Sigmoid colon (tissue), 7 donors: ENCODE results near the gene TNRC18. TPM values are rescaled to one million over a fixed set of nuclear protein-coding genes. Genes with fewer than 3 reads are reported as not detected.

Experiments
- DNase-seq: peaks from one replicate; pipeline ENCODE4 v3.0.0-alpha.2; 2019
- H3K27ac ChIP-seq, 4 donors: fragments of 200-600 bp; sonication (generic); one replicate each; pipeline ENCODE4 v1.5.1; 2016 to 2019; ENCODE audit warnings: mild to moderate bottlenecking in 1 of 4
- H3K27me3 ChIP-seq, 3 donors: fragments of 200-600 bp; sonication (generic); one replicate each; pipeline ENCODE4 v1.5.1; 2019; ENCODE audit warnings: mild to moderate bottlenecking in 1 of 3
- H3K36me3 ChIP-seq, 4 donors: fragments of 200-600 bp; sonication (generic); one replicate each; pipeline ENCODE4 v1.5.1; 2016 to 2019
- H3K4me1 ChIP-seq, 4 donors: fragments of 200-600 bp; sonication (generic); one replicate each; pipeline ENCODE4 v1.5.1; 2017 to 2019
- H3K4me3 ChIP-seq, 4 donors: fragments of 200-600 bp; sonication (generic); one replicate each; pipeline ENCODE4 v1.5.1; 2017 to 2019; ENCODE audit warnings: mild to moderate bottlenecking in 2 of 4, moderate library complexity in 1 of 4
- H3K9me3 ChIP-seq, 4 donors: fragments of 200-600 bp in 3 of 4; sonication (generic) in 3 of 4; one replicate each; pipeline versions ENCODE4 v1.5.1 to v1.6.1; 2013 to 2019
- EP300 ChIP-seq, 4 donors: sonication (generic); formaldehyde crosslinking; IDR thresholded peaks; one replicate each; pipeline ENCODE4 v1.6.1; 2017; ENCODE audit warnings: antibody characterized with exemption in 4 of 4
- POLR2A ChIP-seq, 2 donors: fragments of 450-650 bp; IDR thresholded peaks; one replicate each; pipeline ENCODE4 v1.6.1; 2016; ENCODE audit warnings: antibody characterized with exemption in 2 of 2, mild to moderate bottlenecking in 2 of 2, moderate library complexity in 2 of 2
- POLR2AphosphoS5 ChIP-seq, 4 donors: sonication (generic); formaldehyde crosslinking; IDR thresholded peaks; one replicate each; pipeline ENCODE4 v1.6.1; 2017; ENCODE audit warnings: antibody characterized with exemption in 4 of 4
- WGBS, 2 donors: extraction: QIAGEN DNeasy Blood & Tissue Kit; methylation state at CpG; one replicate each; pipeline ENCODE4 v1.1.7; 2013; 5-methylcytosine and 5-hydroxymethylcytosine counted together
- intact Hi-C: fragments of 100-400 bp; cut with DNase I; formaldehyde crosslinking; loops from one replicate; pipeline ENCODE4 v1.15.1; 2023
- polyA plus RNA-seq, 3 donors: library from polyadenylated mRNA; stranded (reverse); fragments of 200-250 nt; gene quantifications; one replicate each; pipeline ENCODE4 v1.2.3, GENCODE V29; 2013
- total RNA-seq, 4 donors: library from RNA; depleted of rRNA; stranded (reverse); fragments of >200 nt; gene quantifications; one replicate each; pipeline ENCODE4 v1.1.0, GENCODE V29; 2016
- TF ChIP-seq, protein P1 (sequence below), 4 experiments: fragments of 450-650 bp in 3 of 4; fragments of 200-600 bp in 1 of 4; IDR thresholded peaks; one replicate each; pipeline ENCODE4 v1.5.1; 2016 to 2019; ENCODE audit warnings: antibody characterized with exemption in 4 of 4, mild to moderate bottlenecking in 3 of 4, moderate library complexity in 2 of 4
- donor health status: healthy with polysubstance abuse.
- donor health status: Bipolar disorder and iron deficiency.
- donor health status: healthy.

Gene TNRC18
- total and polyA plus RNA-seq, 7 donors, result 12.6 to 187 (median 44.9) TPM

DNA sequence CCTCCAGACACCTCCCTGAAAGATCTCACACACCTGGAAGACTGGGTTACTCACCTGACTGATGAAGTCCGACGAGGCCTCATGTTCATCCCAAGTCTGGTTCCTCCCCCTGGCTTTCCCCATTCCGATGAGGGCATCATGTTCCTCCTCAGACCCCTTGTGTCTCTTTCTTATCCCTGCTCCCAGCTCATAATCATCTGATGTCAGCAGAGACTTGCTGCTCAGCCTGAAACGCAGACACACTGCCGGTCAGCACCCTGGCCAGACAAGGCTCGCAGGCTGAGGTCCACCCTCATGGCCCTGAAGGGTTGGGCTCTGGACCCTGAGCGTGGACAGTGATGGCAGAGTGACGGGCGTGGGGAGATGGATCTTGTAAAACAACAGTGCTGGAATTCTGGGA is 64.3 kb downstream of the TNRC18 start:
- peak overlapping the region; percentile 20 to 85 (median 78) for H3K27ac ChIP-seq
- H3K4me3 ChIP-seq, result no peak overlapping the region
- peaks cover 0 to 85% (median 77%) of the 10 kb centered on the region in 4 donors for H3K4me1 ChIP-seq
- intact Hi-C loops, result loop anchor here (5.0 to 10.0 kb wide), 3 partner anchors 38 to 335 kb away; no protein-coding TSS in a partner anchor
- WGBS, 2 donors, result 85 to 88% methylated on average over 9 of the region's 9 CpGs
- no peaks in the 10 kb centered on the region for H3K9me3 ChIP-seq
- peaks cover 26 to 84% (median 58%) of the 10 kb centered on the region in 4 donors for H3K36me3 ChIP-seq
- no peak for TF ChIP-seq POLR2AphosphoS5 (IDR thresholded peaks at IDR 0.05)
- TF ChIP-seq EP300 (IDR thresholded peaks at IDR 0.05), result no peak
- no peak for TF ChIP-seq POLR2A (IDR thresholded peaks at IDR 0.05)
- TF ChIP-seq, protein P1, sequence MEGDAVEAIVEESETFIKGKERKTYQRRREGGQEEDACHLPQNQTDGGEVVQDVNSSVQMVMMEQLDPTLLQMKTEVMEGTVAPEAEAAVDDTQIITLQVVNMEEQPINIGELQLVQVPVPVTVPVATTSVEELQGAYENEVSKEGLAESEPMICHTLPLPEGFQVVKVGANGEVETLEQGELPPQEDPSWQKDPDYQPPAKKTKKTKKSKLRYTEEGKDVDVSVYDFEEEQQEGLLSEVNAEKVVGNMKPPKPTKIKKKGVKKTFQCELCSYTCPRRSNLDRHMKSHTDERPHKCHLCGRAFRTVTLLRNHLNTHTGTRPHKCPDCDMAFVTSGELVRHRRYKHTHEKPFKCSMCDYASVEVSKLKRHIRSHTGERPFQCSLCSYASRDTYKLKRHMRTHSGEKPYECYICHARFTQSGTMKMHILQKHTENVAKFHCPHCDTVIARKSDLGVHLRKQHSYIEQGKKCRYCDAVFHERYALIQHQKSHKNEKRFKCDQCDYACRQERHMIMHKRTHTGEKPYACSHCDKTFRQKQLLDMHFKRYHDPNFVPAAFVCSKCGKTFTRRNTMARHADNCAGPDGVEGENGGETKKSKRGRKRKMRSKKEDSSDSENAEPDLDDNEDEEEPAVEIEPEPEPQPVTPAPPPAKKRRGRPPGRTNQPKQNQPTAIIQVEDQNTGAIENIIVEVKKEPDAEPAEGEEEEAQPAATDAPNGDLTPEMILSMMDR (IDR thresholded peaks at IDR 0.05), result no peak
- H3K27me3 ChIP-seq, result no peaks in the 10 kb centered on the region
- no peak for DNase-seq

DNA sequence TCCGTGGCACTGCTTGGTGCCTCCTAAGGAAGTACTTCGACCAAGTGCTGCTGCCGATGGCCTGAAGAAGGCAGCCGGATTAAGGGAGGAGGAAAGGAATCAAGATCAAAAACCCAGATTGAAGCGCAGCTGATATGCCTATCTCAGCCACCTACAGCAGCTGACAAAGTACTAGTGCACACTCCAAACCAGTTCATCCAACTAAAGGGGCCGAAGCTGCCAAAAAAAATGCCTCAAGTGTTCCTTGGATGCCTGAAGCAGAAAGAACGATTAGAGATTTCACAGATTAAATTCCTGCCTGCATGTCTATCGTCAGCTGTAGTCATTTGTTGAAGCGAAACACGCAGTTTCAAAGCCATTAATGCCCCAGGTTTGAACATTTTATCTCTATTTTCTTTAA is 65.7 kb downstream of the TNRC18 start:
- TF ChIP-seq, protein P1 (IDR thresholded peaks at IDR 0.05), result no peak
- TF ChIP-seq EP300 (IDR thresholded peaks at IDR 0.05) (no peak), POLR2AphosphoS5 (IDR thresholded peaks at IDR 0.05) (peak in 2 of 4 donors; percentile 14 to 17), POLR2A (IDR thresholded peaks at IDR 0.05) (no peak)
- DNase-seq, result no peak
- H3K36me3 ChIP-seq, result peaks cover 26 to 78% (median 58%) of the 10 kb centered on the region in 4 donors
- no peaks in the 10 kb centered on the region for H3K9me3 ChIP-seq
- peak overlapping the region; percentile 49 to 85 (median 78) for H3K27ac ChIP-seq
- peaks cover 0 to 88% (median 78%) of the 10 kb centered on the region in 4 donors for H3K4me1 ChIP-seq
- H3K27me3 ChIP-seq, result no peaks in the 10 kb centered on the region
- H3K4me3 ChIP-seq, result no peak overlapping the region
- 91 to 94% methylated on average over 10 of the region's 10 CpGs for WGBS, 2 donors
- intact Hi-C loops, result loop anchor here (5.0 to 10.0 kb wide), 3 partner anchors 39 to 337 kb away; no protein-coding TSS in a partner anchor

DNA sequence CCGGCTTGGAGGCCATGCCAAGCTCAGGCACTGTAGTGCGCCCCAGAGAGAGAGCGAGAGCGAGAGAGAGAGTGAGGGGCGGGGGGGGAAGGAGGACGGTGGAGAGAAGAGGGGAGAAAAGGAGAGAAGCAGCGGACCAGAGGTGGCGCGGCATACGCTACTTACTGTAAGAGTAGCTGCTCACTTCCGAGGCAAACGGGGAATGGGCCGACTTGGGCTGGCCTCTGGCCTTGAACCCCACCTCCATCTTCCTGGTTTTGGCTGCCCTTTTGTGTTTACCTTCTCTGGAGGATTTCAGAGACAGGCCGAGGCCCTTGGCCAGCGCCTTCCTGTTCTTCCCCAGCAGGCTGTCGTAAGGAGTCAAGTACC is 66.9 kb downstream of the TNRC18 start:
- Histone ChIP-seq H3K9me3 (no peaks in the 10 kb centered on the region), H3K27ac (peak overlapping the region; percentile 49 to 85 (median 78)), H3K4me1 (peaks cover 0 to 94% (median 86%) of the 10 kb centered on the region in 4 donors), H3K36me3 (peaks cover 15 to 69% (median 51%) of the 10 kb centered on the region in 4 donors), H3K4me3 (no peak overlapping the region), H3K27me3 (no peaks in the 10 kb centered on the region)
- DNase-seq, result no peak
- 88 to 91% methylated on average over 14 to 16 of the region's 16 CpGs for WGBS, 2 donors
- intact Hi-C loops, result loop anchor here (5.0 to 10.0 kb wide), 3 partner anchors 41 to 338 kb away; no protein-coding TSS in a partner anchor
- TF ChIP-seq POLR2A (IDR thresholded peaks at IDR 0.05) (no peak), POLR2AphosphoS5 (IDR thresholded peaks at IDR 0.05) (peak in 1 of 4 donors; percentile 25)

DNA sequence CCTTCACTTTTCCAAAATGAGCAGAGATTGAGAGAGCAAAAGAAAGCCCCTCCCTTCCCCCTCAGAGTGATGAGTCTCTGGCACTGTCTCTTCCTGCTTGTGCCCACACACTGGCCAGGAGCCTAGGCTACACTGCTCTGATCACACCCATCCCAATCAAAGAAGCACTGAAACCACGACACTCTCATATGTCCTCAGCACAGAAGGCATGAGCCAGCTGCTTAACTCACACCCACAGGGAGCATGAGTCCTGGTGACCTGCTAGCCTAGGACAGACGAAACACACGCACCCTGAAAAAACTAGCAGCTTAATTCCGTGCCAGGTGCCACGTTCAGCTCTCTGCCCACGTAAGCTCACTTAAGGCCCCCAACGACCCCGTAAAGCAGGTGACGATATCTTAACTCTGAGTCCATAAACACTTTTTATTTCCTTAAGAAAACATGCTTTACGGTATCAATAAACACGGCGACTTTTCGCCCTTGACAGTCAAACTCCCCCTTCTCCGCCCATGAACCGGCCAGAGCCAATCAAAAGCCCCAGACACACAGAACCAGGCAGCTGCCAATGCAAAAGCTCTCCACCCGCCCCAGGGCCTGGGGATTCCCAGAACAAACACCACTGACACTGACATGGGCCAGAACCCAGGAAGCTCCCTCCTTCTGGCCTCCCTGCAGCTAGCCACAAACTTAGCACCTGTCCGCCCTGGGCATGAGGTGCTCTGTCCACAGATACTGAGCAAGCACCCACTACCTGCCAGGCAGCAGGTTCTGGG is 69.0 kb downstream of the TNRC18 start:
- peak overlapping the region; percentile 53 to 85 (median 78) for H3K27ac ChIP-seq

More for the DNA sequence above, 69.0 kb downstream of the TNRC18 start:
- DNase-seq, result peak; percentile 95
- intact Hi-C loops, result loop anchor here (5.0 to 10.0 kb wide), 3 partner anchors 43 to 340 kb away; no protein-coding TSS in a partner anchor
- TF ChIP-seq POLR2AphosphoS5 (IDR thresholded peaks at IDR 0.05) (peak; percentile 87 to 93 (median 90)), POLR2A (IDR thresholded peaks at IDR 0.05) (no peak), EP300 (IDR thresholded peaks at IDR 0.05) (peak in 1 of 4 donors; percentile 79)
- TF ChIP-seq, protein P1 (IDR thresholded peaks at IDR 0.05), result no peak
- peaks cover 0 to 59% (median 42%) of the 10 kb centered on the region in 4 donors for H3K36me3 ChIP-seq
- WGBS, 2 donors, result 13 to 55% methylated on average over 17 of the region's 17 CpGs
- H3K27me3 ChIP-seq, result no peaks in the 10 kb centered on the region
- peaks cover 0 to 100% (median 100%) of the 10 kb centered on the region in 4 donors for H3K4me1 ChIP-seq
- H3K4me3 ChIP-seq, result peak overlapping the region in 3 of 4 donors; percentile 8 to 25 (median 20)
- H3K9me3 ChIP-seq, result no peaks in the 10 kb centered on the region
